ENCODE data around the gene NFASC.

NFASC gene

DNA sequence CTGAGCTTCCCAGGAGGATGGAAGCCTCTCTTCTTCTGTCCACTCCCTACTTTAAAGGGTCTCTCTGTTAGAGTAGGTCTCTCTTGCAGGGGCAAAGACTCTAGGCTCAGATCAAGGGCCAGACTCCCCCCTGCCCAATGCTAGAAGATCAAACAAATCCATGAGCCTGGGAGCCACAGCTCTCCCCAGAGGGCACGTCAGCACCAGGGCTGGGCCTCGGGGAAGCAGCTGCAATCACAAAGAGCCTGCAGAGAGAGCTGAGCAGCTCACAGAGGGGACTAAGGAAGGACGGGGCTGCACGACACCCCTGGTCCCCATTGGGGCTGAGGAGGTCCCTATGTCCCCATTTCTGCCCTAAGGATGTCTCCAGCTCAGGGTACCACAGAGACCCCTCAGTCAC is 176.2 kb downstream of the NFASC start:
- H3K36me3 ChIP-seq (replicated peaks; ENCODE audit: low read depth, low read length): no peaks in the 10 kb centered on the region
- H4K20me1 ChIP-seq (ENCODE audit: insufficient read depth, low read length): no peaks in the 10 kb centered on the region
- H2AFZ ChIP-seq (ENCODE audit: low read depth, low read length): no peak overlapping the region
- peaks cover 72% of the 10 kb centered on the region for H3K27me3 ChIP-seq (ENCODE audit: low read depth, low read length)
- no peak overlapping the region for H3K9ac ChIP-seq (ENCODE audit: low read length)
- no peak overlapping the region for H3K27ac ChIP-seq (ENCODE audit: low read length)
- no peaks in the 10 kb centered on the region for H3K79me2 ChIP-seq (ENCODE audit: low read length)
- H3K4me2 ChIP-seq (ENCODE audit: low read length): no peak overlapping the region
- no peak for TF ChIP-seq EZH2phosphoT487 (IDR thresholded peaks at IDR 0.05; ENCODE audit: low read depth)
- TF ChIP-seq, protein P1, sequence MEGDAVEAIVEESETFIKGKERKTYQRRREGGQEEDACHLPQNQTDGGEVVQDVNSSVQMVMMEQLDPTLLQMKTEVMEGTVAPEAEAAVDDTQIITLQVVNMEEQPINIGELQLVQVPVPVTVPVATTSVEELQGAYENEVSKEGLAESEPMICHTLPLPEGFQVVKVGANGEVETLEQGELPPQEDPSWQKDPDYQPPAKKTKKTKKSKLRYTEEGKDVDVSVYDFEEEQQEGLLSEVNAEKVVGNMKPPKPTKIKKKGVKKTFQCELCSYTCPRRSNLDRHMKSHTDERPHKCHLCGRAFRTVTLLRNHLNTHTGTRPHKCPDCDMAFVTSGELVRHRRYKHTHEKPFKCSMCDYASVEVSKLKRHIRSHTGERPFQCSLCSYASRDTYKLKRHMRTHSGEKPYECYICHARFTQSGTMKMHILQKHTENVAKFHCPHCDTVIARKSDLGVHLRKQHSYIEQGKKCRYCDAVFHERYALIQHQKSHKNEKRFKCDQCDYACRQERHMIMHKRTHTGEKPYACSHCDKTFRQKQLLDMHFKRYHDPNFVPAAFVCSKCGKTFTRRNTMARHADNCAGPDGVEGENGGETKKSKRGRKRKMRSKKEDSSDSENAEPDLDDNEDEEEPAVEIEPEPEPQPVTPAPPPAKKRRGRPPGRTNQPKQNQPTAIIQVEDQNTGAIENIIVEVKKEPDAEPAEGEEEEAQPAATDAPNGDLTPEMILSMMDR (IDR thresholded peaks at IDR 0.05; ENCODE audit: low read depth, low read length): no peak
- H3K4me1 ChIP-seq (ENCODE audit: low read length): no peaks in the 10 kb centered on the region
- no peaks in the 10 kb centered on the region for H3K9me3 ChIP-seq (ENCODE audit: insufficient read depth, low read length)
- H3K4me3 ChIP-seq (ENCODE audit: low read length): no peak overlapping the region

DNA sequence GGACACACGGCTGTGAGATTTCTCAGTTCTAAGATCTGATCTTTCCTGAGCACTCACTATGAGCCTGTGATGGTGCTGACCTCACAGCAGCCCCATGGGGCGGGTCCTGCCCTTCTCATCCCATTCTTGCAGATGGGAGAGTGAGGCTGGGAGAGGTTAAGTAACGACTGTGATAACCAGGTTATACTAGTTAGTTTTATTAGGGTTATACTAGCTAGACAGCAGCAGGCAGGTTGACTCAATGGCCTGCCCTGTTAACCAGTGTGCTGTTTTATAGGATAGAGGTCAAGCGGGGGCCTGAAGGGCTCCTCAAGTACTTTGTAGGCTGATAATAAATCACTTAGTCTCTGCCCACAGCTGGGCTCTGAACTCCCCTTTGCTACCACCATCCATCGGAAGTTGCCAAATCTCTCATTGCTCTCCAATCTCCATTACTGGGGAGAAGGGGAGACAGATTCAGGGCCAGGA is 177.1 kb downstream of the NFASC start:
- Histone ChIP-seq H4K20me1 (ENCODE audit: insufficient read depth, low read length) (no peaks in the 10 kb centered on the region), H3K36me3 (replicated peaks; ENCODE audit: low read depth, low read length) (no peaks in the 10 kb centered on the region), H3K4me3 (ENCODE audit: low read length) (no peak overlapping the region), H3K27ac (ENCODE audit: low read length) (no peak overlapping the region), H3K4me1 (ENCODE audit: low read length) (peaks cover 5% of the 10 kb centered on the region), H3K27me3 (ENCODE audit: low read depth, low read length) (peaks cover 77% of the 10 kb centered on the region), H2AFZ (ENCODE audit: low read depth, low read length) (no peak overlapping the region), H3K79me2 (ENCODE audit: low read length) (no peaks in the 10 kb centered on the region), H3K4me2 (ENCODE audit: low read length) (no peak overlapping the region), H3K9ac (ENCODE audit: low read length) (no peak overlapping the region), H3K9me3 (ENCODE audit: insufficient read depth, low read length) (no peaks in the 10 kb centered on the region)
- TF ChIP-seq, protein P1 (IDR thresholded peaks at IDR 0.05; ENCODE audit: low read depth, low read length): no peak
- no peak for TF ChIP-seq EZH2phosphoT487 (IDR thresholded peaks at IDR 0.05; ENCODE audit: low read depth)

DNA sequence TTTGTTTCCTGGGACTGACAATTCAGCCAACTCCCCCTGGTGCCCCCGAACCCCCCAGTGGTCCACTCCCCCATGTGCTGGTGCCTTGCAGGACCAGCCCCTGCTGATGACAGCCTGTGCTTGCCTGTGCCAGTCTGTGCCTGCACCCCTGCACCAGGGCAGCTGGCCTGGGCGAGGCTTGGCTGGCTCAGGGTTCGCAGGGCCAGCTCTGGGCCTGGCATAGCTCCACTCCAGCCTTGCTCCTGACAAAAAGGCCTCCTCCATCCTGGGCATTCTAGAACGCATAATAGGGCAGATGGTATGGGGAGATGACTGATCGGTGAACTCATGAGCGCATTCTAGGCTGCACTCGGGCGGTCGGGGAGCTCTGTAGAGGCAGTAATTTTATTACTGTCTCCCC is 177.7 kb downstream of the NFASC start:
- Histone ChIP-seq H3K9me3 (ENCODE audit: insufficient read depth, low read length) (no peaks in the 10 kb centered on the region), H3K36me3 (replicated peaks; ENCODE audit: low read depth, low read length) (no peaks in the 10 kb centered on the region), H3K4me3 (ENCODE audit: low read length) (no peak overlapping the region), H4K20me1 (ENCODE audit: insufficient read depth, low read length) (no peaks in the 10 kb centered on the region), H3K27ac (ENCODE audit: low read length) (no peak overlapping the region), H3K27me3 (ENCODE audit: low read depth, low read length) (peaks cover 83% of the 10 kb centered on the region), H3K4me1 (ENCODE audit: low read length) (peaks cover 7% of the 10 kb centered on the region), H3K4me2 (ENCODE audit: low read length) (no peak overlapping the region), H2AFZ (ENCODE audit: low read depth, low read length) (no peak overlapping the region), H3K9ac (ENCODE audit: low read length) (no peak overlapping the region), H3K79me2 (ENCODE audit: low read length) (no peaks in the 10 kb centered on the region)
- TF ChIP-seq EZH2phosphoT487 (IDR thresholded peaks at IDR 0.05; ENCODE audit: low read depth): no peak
- TF ChIP-seq, protein P1 (IDR thresholded peaks at IDR 0.05; ENCODE audit: low read depth, low read length): no peak

DNA sequence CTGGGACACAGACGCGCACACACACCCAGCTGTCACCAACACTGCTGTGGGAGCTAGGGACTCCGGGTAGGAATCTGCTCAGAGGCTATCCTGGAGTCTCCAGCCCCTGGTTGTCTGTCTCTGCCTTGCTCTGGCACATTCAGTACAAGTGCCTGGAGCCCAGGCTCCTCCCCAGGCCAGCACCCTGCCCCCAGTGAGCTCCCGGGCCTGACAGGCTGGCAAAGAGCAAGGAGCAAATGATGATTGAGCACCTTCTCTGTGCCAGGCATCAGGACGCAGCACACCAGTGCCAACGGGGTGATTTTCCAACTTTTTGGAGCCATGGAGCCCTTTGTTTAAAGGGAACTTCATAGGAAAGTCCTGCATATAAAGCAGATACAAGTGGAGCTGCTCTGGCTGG is 178.8 kb downstream of the NFASC start:
- TF ChIP-seq, protein P1 (IDR thresholded peaks at IDR 0.05; ENCODE audit: low read depth, low read length): no peak
- no peak for TF ChIP-seq EZH2phosphoT487 (IDR thresholded peaks at IDR 0.05; ENCODE audit: low read depth)
- no peaks in the 10 kb centered on the region for H3K79me2 ChIP-seq (ENCODE audit: low read length)
- peaks cover 84% of the 10 kb centered on the region for H3K27me3 ChIP-seq (ENCODE audit: low read depth, low read length)
- no peaks in the 10 kb centered on the region for H3K9me3 ChIP-seq (ENCODE audit: insufficient read depth, low read length)
- H3K4me1 ChIP-seq (ENCODE audit: low read length): peaks cover 7% of the 10 kb centered on the region
- H3K4me2 ChIP-seq (ENCODE audit: low read length): no peak overlapping the region
- H2AFZ ChIP-seq (ENCODE audit: low read depth, low read length): no peak overlapping the region
- no peak overlapping the region for H3K27ac ChIP-seq (ENCODE audit: low read length)
- no peak overlapping the region for H3K9ac ChIP-seq (ENCODE audit: low read length)
- H4K20me1 ChIP-seq (ENCODE audit: insufficient read depth, low read length): no peaks in the 10 kb centered on the region
- H3K4me3 ChIP-seq (ENCODE audit: low read length): no peak overlapping the region
- no peaks in the 10 kb centered on the region for H3K36me3 ChIP-seq (replicated peaks; ENCODE audit: low read depth, low read length)
